Fibroblast of lung (primary cell): ENCODE data around the gene GNPTAB. TPM values are rescaled to one million over a fixed set of nuclear protein-coding genes. Genes with fewer than 3 reads are reported as not detected.

Source experiments
- DNase-seq, 2 donors: peaks; one replicate each; pipeline versions ENCODE4 v3.0.0 to v3.0.0-alpha.2; 2010; ENCODE audit warnings: low read depth in 2 of 2
- H2AFZ ChIP-seq: 2 replicates; pipeline ENCODE4 v1.5.1; 2012; ENCODE audit warnings: low read length, control low read depth, inconsistent platforms
- H3K27ac ChIP-seq: 2 replicates; pipeline ENCODE4 v1.5.1; 2011; ENCODE audit warnings: low read length, control low read depth; ENCODE audit not compliant: insufficient read depth
- H3K27me3 ChIP-seq: 2 replicates; pipeline ENCODE4 v1.5.1; 2011; ENCODE audit warnings: mild to moderate bottlenecking, low read length; ENCODE audit not compliant: control insufficient read depth, insufficient read depth
- H3K36me3 ChIP-seq: 2 replicates; pipeline ENCODE4 v1.5.1; 2011; ENCODE audit warnings: low read length; ENCODE audit not compliant: control insufficient read depth, insufficient read depth
- H3K4me1 ChIP-seq: 2 replicates; pipeline ENCODE4 v1.5.1; 2011; ENCODE audit warnings: low read length; ENCODE audit not compliant: control insufficient read depth, insufficient read depth; ENCODE audit errors: extremely low read depth
- H3K4me2 ChIP-seq: 2 replicates; pipeline ENCODE4 v1.5.1; 2011; ENCODE audit warnings: low read length, control low read depth; ENCODE audit not compliant: insufficient read depth; ENCODE audit errors: extremely low read depth
- H3K4me3 ChIP-seq, 4 experiments: fragments of 200-600 bp in 1 of 4; sonication (generic) in 1 of 4; replicated peaks in 1 of 4; 2 replicates each; pipeline ENCODE4 v1.5.1; 2011 to 2016; ENCODE audit warnings: low read length in 4 of 4, low read depth in 3 of 4, mild to moderate bottlenecking in 3 of 4, control low read depth in 2 of 4, inconsistent platforms in 1 of 4, mixed read lengths in 1 of 4; ENCODE audit not compliant: insufficient read depth in 1 of 4; ENCODE audit errors: control extremely low read depth in 1 of 4
- H3K79me2 ChIP-seq: 2 replicates; pipeline ENCODE4 v1.5.1; 2012; ENCODE audit warnings: mild to moderate bottlenecking, low read length, inconsistent platforms; ENCODE audit not compliant: control insufficient read depth, insufficient read depth
- H3K9ac ChIP-seq: 2 replicates; pipeline ENCODE4 v1.5.1; 2011; ENCODE audit warnings: mild to moderate bottlenecking, low read length, control low read depth; ENCODE audit not compliant: insufficient read depth
- H3K9me3 ChIP-seq: 2 replicates; pipeline ENCODE4 v1.5.1; 2012; ENCODE audit warnings: low read depth, low read length; ENCODE audit not compliant: control insufficient read depth, insufficient read depth
- H4K20me1 ChIP-seq: 2 replicates; pipeline ENCODE4 v1.5.1; 2011; ENCODE audit warnings: low read length; ENCODE audit not compliant: control insufficient read depth, insufficient read depth; ENCODE audit errors: extremely low read depth
- EZH2 ChIP-seq: IDR thresholded peaks from 2 replicates; pipeline ENCODE4 v1.5.1; 2012; ENCODE audit warnings: low read length, control low read depth, mild to moderate bottlenecking; ENCODE audit errors: missing control alignments
- polyA plus RNA-seq, 2 donors: library from polyadenylated mRNA; depleted of rRNA in 1 of 2; stranded (reverse) in 1 of 2; unstranded in 1 of 2; fragments of >200 nt; gene quantifications; 2 replicates each; pipeline ENCODE4 v1.2.1, GENCODE V29; 2011 to 2012; ENCODE audit warnings: missing spikeins in 1 of 2
- total RNA-seq: library from RNA; depleted of rRNA; stranded (reverse); fragments of >200 nt; gene quantifications from 2 replicates; pipeline ENCODE4 v1.2.1, GENCODE V29; 2014
- TF ChIP-seq, protein P1 (sequence below), 2 donors: IDR thresholded peaks in 1 of 2; conservative IDR thresholded peaks in 1 of 2; 1 replicate in 1 of 2; 2 replicates in 1 of 2; pipeline ENCODE4 v1.5.1; 2011 to 2012; ENCODE audit warnings: low read length in 2 of 2, control low read depth in 1 of 2, inconsistent platforms in 1 of 2, low read depth in 1 of 2, mild to moderate bottlenecking in 1 of 2

GNPTAB gene
- total and polyA plus RNA-seq, 2 donors (not counting 1 experiment from before 2014, with no cell fraction given): 49.7 to 58.4 TPM

- TF ChIP-seq, protein P1, sequence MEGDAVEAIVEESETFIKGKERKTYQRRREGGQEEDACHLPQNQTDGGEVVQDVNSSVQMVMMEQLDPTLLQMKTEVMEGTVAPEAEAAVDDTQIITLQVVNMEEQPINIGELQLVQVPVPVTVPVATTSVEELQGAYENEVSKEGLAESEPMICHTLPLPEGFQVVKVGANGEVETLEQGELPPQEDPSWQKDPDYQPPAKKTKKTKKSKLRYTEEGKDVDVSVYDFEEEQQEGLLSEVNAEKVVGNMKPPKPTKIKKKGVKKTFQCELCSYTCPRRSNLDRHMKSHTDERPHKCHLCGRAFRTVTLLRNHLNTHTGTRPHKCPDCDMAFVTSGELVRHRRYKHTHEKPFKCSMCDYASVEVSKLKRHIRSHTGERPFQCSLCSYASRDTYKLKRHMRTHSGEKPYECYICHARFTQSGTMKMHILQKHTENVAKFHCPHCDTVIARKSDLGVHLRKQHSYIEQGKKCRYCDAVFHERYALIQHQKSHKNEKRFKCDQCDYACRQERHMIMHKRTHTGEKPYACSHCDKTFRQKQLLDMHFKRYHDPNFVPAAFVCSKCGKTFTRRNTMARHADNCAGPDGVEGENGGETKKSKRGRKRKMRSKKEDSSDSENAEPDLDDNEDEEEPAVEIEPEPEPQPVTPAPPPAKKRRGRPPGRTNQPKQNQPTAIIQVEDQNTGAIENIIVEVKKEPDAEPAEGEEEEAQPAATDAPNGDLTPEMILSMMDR (conservative IDR thresholded peaks at IDR 0.05 in 1 of 2, IDR thresholded peaks at IDR 0.05 in 1 of 2; ENCODE audit: low read depth in 1 of 2, low read length in 2 of 2): no peak
- TF ChIP-seq EZH2: no peak
- Histone ChIP-seq H3K4me2 (no peak overlapping the region), H3K79me2 (no peaks in the 10 kb centered on the region), H3K36me3 (no peaks in the 10 kb centered on the region), H4K20me1 (no peaks in the 10 kb centered on the region), H2AFZ (no peak overlapping the region), H3K9me3 (no peaks in the 10 kb centered on the region), H3K27me3 (no peaks in the 10 kb centered on the region), H3K4me3 (no peak overlapping the region), H3K27ac (no peak overlapping the region), H3K9ac (no peak overlapping the region), H3K4me1 (peaks cover 5% of the 10 kb centered on the region)
- no peak for DNase-seq
Observed at GRCh38 chr12:101852998-101853397, 22.2 kb upstream of the GNPTAB start.

GRCh38 chr12:101850199-101850598 is 19.4 kb upstream of the GNPTAB start:
- Histone ChIP-seq H3K27ac (no peak overlapping the region), H3K9ac (no peak overlapping the region), H3K27me3 (no peaks in the 10 kb centered on the region), H3K4me2 (no peak overlapping the region), H3K79me2 (no peaks in the 10 kb centered on the region), H2AFZ (no peak overlapping the region), H3K4me3 (no peak overlapping the region), H3K36me3 (no peaks in the 10 kb centered on the region), H3K9me3 (no peaks in the 10 kb centered on the region), H3K4me1 (peaks cover 2% of the 10 kb centered on the region), H4K20me1 (no peaks in the 10 kb centered on the region)
- TF ChIP-seq EZH2: no peak
- TF ChIP-seq, protein P1 (conservative IDR thresholded peaks at IDR 0.05 in 1 of 2, IDR thresholded peaks at IDR 0.05 in 1 of 2; ENCODE audit: low read depth in 1 of 2, low read length in 2 of 2): no peak
- no peak for DNase-seq

DNA sequence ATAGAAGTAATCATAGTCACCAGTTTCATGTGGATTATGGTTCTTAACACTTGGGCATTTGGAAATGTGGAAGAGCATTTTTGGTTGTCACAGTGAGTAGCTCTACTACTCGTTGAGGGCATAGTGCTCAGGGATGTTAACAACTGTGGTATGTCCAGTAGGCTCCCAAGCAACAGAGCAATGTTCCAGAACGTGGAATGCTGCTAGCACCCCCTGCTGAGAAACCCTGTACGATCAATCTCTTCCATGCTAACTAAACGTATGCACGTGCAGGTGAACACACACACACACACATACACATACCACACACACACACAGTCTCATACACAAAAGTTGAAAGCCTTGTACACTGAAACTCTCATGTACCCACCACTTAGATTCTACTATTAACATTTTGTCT is 16.6 kb upstream of the GNPTAB start:
- no peaks in the 10 kb centered on the region for H3K79me2 ChIP-seq
- TF ChIP-seq, protein P1 (conservative IDR thresholded peaks at IDR 0.05 in 1 of 2, IDR thresholded peaks at IDR 0.05 in 1 of 2; ENCODE audit: low read depth in 1 of 2, low read length in 2 of 2): no peak
- no peak for TF ChIP-seq EZH2
- no peak overlapping the region for H3K9ac ChIP-seq
- H3K4me3 ChIP-seq: no peak overlapping the region
- H3K36me3 ChIP-seq: no peaks in the 10 kb centered on the region
- H3K4me2 ChIP-seq: no peak overlapping the region
- H3K27me3 ChIP-seq: no peaks in the 10 kb centered on the region
- no peaks in the 10 kb centered on the region for H4K20me1 ChIP-seq
- no peaks in the 10 kb centered on the region for H3K9me3 ChIP-seq
- no peak overlapping the region for H2AFZ ChIP-seq
- no peak for DNase-seq
- no peak overlapping the region for H3K27ac ChIP-seq
- H3K4me1 ChIP-seq: no peaks in the 10 kb centered on the region
